A549 (cell line): ENCODE results near the gene FAM3C. TPM values are rescaled to one million over a fixed set of nuclear protein-coding genes. Genes with fewer than 3 reads are reported as not detected.

Source experiments
- ATAC-seq, 2 experiments: fragments of 200-7000 bp in 1 of 2; fragments of >200 bp in 1 of 2; cut with Nextera tagmentation in 1 of 2; cut with Tn5 transposase in 1 of 2; 3 replicates each; pipeline versions ENCODE4 v1.8.0 to v1.9.1; 2018 to 2020; ENCODE audit warnings: mild to moderate bottlenecking in 1 of 2, moderate library complexity in 1 of 2
- CTCF ChIA-PET: fragments of 300-600 bp; sonication (Branson Sonifier 250); formaldehyde crosslinking; extraction: SDS; loops from one replicate; lab custom pipeline; 2021; ENCODE audit warnings: antibody characterized with exemption, inconsistent platforms; lab: Yijun Ruan, JAX
- POLR2A ChIA-PET: fragments of 350-600 bp; formaldehyde crosslinking; extraction: SDS; loops from one replicate; lab custom pipeline; 2021; ENCODE audit warnings: antibody characterized with exemption, inconsistent platforms; lab: Yijun Ruan, JAX
- DNase-seq, 2 experiments: peaks; one replicate each; pipeline versions ENCODE4 v3.0.0 to v3.0.0-alpha.2; 2011 to 2016; ENCODE audit warnings: low read depth in 1 of 2, low spot score in 1 of 2
- FAIRE-seq: peaks from 2 replicates; lab custom pipeline; 2011; peaks lifted over from hg19 to GRCh38; lab: Jason Lieb, UNC
- H3K27ac ChIP-seq, 2 experiments: fragments of >200 bp; sonication (Bioruptor Twin); formaldehyde crosslinking; 3 replicates each; pipeline ENCODE4 v1.5.1; 2016 to 2017
- H3K4me1 ChIP-seq: fragments of >200 bp; sonication (Bioruptor Twin); formaldehyde crosslinking; 3 replicates; pipeline ENCODE4 v1.6.1; 2016
- H3K4me2 ChIP-seq: fragments of >200 bp; sonication (Bioruptor Twin); formaldehyde crosslinking; 3 replicates; pipeline ENCODE4 v1.6.1; 2016
- H3K4me3 ChIP-seq: fragments of >200 bp; sonication (Bioruptor Twin); formaldehyde crosslinking; 3 replicates; pipeline ENCODE4 v1.5.1; 2016
- H3K9me3 ChIP-seq: fragments of >200 bp; sonication (Bioruptor Twin); formaldehyde crosslinking; 3 replicates; pipeline ENCODE4 v1.6.1; 2016
- CBX8 ChIP-seq: fragments of 200-600 bp; sonication (generic); IDR thresholded peaks from 2 replicates; pipeline ENCODE4 v1.6.1; 2016
- CEBPB ChIP-seq, 2 experiments: fragments of >200 bp in 1 of 2; sonication (Bioruptor Twin) in 1 of 2; formaldehyde crosslinking in 1 of 2; IDR thresholded peaks; 2 replicates each; pipeline ENCODE4 v1.6.1; 2012 to 2016
- EP300 ChIP-seq, 2 experiments: fragments of >200 bp; sonication (Bioruptor Twin); formaldehyde crosslinking; IDR thresholded peaks; 2 replicates in 1 of 2; 3 replicates in 1 of 2; pipeline ENCODE4 v1.6.1; 2016 to 2017
- FOSB ChIP-seq: fragments of 250-450 bp; sonication (Bioruptor Pico); IDR thresholded peaks from 2 replicates; pipeline ENCODE4 v1.5.0; 2020; ENCODE audit warnings: mild to moderate bottlenecking, moderate library complexity
- FOSL2 ChIP-seq, 2 experiments: fragments of 450-650 bp in 1 of 2; fragments of >200 bp in 1 of 2; sonication (Bioruptor Twin) in 1 of 2; formaldehyde crosslinking; IDR thresholded peaks; 2 replicates each; pipeline versions ENCODE4 v1.5.0 to v1.6.1; 2016 to 2020; ENCODE audit warnings: mild to moderate bottlenecking in 1 of 2, moderate library complexity in 1 of 2
- GATA3 ChIP-seq: IDR thresholded peaks from 2 replicates; pipeline ENCODE4 v1.6.1; 2012; ENCODE audit warnings: borderline replicate concordance
- HOXB5 ChIP-seq: fragments of 250-450 bp; sonication (Bioruptor Pico); IDR thresholded peaks from 2 replicates; pipeline ENCODE4 v1.5.0; 2020; ENCODE audit warnings: mild to moderate bottlenecking, moderate library complexity
- NFE2L2 ChIP-seq: fragments of 150-350 bp; conservative IDR thresholded peaks from 2 replicates; pipeline ENCODE4 v1.6.1; 2014; ENCODE audit warnings: low read length
- NPAS2 ChIP-seq: fragments of 250-450 bp; sonication (Bioruptor Pico); IDR thresholded peaks from 2 replicates; pipeline ENCODE4 v1.8.0; 2022; ENCODE audit warnings: mild to moderate bottlenecking, moderate library complexity, borderline replicate concordance
- RNF2 ChIP-seq: fragments of 200-600 bp; sonication (generic); IDR thresholded peaks from 2 replicates; pipeline ENCODE4 v1.6.1; 2016; ENCODE audit warnings: low read depth, mild to moderate bottlenecking, antibody characterized with exemption, moderate library complexity, borderline replicate concordance
- TFCP2L1 ChIP-seq: fragments of 250-450 bp; sonication (Bioruptor Pico); IDR thresholded peaks from 2 replicates; pipeline ENCODE4 v1.5.0; 2021; ENCODE audit warnings: mild to moderate bottlenecking
- ZNF302 ChIP-seq: fragments of 250-450 bp; sonication (Bioruptor Pico); IDR thresholded peaks from 2 replicates; pipeline ENCODE4 v1.9.0; 2021; ENCODE audit warnings: inconsistent platforms, mild to moderate bottlenecking, moderate library complexity
- ZSCAN20 ChIP-seq: fragments of 250-450 bp; sonication (Bioruptor Pico); IDR thresholded peaks from 2 replicates; pipeline ENCODE4 v1.8.0; 2022; ENCODE audit warnings: mild to moderate bottlenecking, moderate library complexity
- WGBS: methylation state at CpG from one replicate; pipeline ENCODE4 v1.1.6; 2017; ENCODE audit errors: missing lambda C conversion rate; 5-methylcytosine and 5-hydroxymethylcytosine counted together
- polyA plus RNA-seq, 4 experiments: library from polyadenylated mRNA; depleted of rRNA in 3 of 4; stranded (reverse); fragments of >200 nt; fragmentation: RNase III in 1 of 4; extraction: RNeasy Plus Mini Kit Qiagen cat#74134 plus additional on column Dnase treatment in 1 of 4; gene quantifications; 2 replicates in 3 of 4; 3 replicates in 1 of 4; pipeline ENCODE4 v1.2.3, GENCODE V29; 2011 to 2017
- TF ChIP-seq, protein P1 (sequence below): fragments of 250-450 bp; sonication (Bioruptor Pico); IDR thresholded peaks from 2 replicates; pipeline ENCODE4 v1.5.0; 2020; ENCODE audit warnings: low read depth, mild to moderate bottlenecking, moderate library complexity
- TF ChIP-seq, protein P2 (sequence below): fragments of >200 bp; sonication (Bioruptor Twin); formaldehyde crosslinking; IDR thresholded peaks from 3 replicates; pipeline ENCODE4 v1.6.1; 2016
- TF ChIP-seq, protein P3 (sequence below): IDR thresholded peaks from 2 replicates; pipeline ENCODE4 v1.6.1; 2012; ENCODE audit warnings: low read depth, borderline replicate concordance
- TF ChIP-seq, protein P4 (sequence below): IDR thresholded peaks from 2 replicates; pipeline ENCODE4 v1.6.1; 2012
- TF ChIP-seq, protein P5 (sequence below): fragments of 200-600 bp; sonication (generic); IDR thresholded peaks from 2 replicates; pipeline ENCODE4 v1.6.1; 2016; ENCODE audit warnings: antibody characterized with exemption, mild to moderate bottlenecking, moderate library complexity

Gene FAM3C
- polyA plus RNA-seq, 2 of the 4 experiments (the other 2 are of a cell fraction): 29.4 to 46.4 TPM

DNA sequence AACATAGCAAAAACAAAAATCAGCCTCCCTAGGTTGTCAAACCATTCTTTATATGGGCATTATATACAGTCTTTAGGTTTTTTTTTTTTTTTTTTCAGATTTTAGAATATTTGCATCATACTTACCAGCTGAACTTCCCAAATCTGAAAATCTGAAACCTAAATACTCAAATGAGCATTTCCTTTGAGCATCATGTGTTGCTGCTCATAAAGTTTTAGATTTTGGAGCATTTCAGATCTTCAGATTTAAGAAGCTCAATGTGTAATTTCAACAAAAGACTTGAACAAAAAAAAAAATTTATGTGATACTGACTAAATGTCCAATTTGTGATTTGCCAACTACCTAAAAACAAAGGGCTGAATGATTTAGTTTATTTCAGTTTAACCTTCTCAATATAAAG lies 13.6 kb downstream of the FAM3C start:
- TF ChIP-seq, protein P1, sequence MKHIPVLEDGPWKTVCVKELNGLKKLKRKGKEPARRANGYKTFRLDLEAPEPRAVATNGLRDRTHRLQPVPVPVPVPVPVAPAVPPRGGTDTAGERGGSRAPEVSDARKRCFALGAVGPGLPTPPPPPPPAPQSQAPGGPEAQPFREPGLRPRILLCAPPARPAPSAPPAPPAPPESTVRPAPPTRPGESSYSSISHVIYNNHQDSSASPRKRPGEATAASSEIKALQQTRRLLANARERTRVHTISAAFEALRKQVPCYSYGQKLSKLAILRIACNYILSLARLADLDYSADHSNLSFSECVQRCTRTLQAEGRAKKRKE: no peak
- TF ChIP-seq, protein P2, sequence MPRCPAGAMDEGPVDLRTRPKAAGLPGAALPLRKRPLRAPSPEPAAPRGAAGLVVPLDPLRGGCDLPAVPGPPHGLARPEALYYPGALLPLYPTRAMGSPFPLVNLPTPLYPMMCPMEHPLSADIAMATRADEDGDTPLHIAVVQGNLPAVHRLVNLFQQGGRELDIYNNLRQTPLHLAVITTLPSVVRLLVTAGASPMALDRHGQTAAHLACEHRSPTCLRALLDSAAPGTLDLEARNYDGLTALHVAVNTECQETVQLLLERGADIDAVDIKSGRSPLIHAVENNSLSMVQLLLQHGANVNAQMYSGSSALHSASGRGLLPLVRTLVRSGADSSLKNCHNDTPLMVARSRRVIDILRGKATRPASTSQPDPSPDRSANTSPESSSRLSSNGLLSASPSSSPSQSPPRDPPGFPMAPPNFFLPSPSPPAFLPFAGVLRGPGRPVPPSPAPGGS: no peak
- TF ChIP-seq, protein P3, sequence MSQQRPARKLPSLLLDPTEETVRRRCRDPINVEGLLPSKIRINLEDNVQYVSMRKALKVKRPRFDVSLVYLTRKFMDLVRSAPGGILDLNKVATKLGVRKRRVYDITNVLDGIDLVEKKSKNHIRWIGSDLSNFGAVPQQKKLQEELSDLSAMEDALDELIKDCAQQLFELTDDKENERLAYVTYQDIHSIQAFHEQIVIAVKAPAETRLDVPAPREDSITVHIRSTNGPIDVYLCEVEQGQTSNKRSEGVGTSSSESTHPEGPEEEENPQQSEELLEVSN: no peak
- TF ChIP-seq, protein P4, sequence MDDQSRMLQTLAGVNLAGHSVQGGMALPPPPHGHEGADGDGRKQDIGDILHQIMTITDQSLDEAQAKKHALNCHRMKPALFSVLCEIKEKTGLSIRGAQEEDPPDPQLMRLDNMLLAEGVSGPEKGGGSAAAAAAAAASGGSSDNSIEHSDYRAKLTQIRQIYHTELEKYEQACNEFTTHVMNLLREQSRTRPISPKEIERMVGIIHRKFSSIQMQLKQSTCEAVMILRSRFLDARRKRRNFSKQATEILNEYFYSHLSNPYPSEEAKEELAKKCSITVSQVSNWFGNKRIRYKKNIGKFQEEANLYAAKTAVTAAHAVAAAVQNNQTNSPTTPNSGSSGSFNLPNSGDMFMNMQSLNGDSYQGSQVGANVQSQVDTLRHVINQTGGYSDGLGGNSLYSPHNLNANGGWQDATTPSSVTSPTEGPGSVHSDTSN: no peak
- TF ChIP-seq EP300 (IDR thresholded peaks at IDR 0.05) (no peak), NPAS2 (CRISPR knock-in tag) (no peak), RNF2 (no peak)
- TF ChIP-seq, all 56 proteins: peak for 0
- no peak for DNase-seq
- ATAC-seq: no peak
- Histone ChIP-seq H3K9me3 (no peaks in the 10 kb centered on the region), H3K4me1 (no peaks in the 10 kb centered on the region), H3K4me3 (no peak overlapping the region), H3K4me2 (no peak overlapping the region), H3K27ac (no peak overlapping the region)
- ChIA-PET POLR2A (interaction anchor here (1.0 kb wide), 1 partner anchor 14 kb away, joined by 4 read pairs; the partner anchor contains the start of gene FAM3C), CTCF (interaction anchor here (1.4 to 6.8 kb wide), 3 partner anchors 14 to 165 kb away, joined by 7 to 62 read pairs (median 9); partner anchors contain the start of gene FAM3C)
- no peak for FAIRE-seq

DNA sequence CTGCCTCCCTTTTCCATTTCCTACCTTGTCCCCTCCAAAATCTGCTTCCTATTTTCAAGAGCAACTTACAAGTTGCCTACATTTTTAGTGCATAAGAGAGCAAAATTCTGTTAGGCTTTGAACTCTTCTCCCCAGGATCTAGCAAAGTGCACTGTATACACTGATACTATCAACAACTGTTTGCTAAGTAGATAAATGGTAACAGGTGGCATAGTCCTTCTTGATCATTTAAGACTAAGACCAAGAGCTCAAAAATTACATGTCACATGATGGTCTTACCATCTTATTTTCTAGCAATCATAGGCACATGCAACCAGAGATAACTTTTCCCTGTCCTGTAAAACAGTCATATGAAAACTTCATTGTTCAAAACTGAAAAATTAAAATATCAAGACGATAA lies 16.2 kb downstream of the FAM3C start:
- ChIA-PET CTCF (interaction anchor here (0.9 to 2.7 kb wide), 5 partner anchors 9 to 167 kb away, joined by 3 to 20 read pairs (median 4); partner anchors contain the start of gene FAM3C), POLR2A (interaction anchor here (0.8 kb wide), 1 partner anchor 15 kb away, joined by 3 read pairs; no protein-coding TSS in a partner anchor)
- Histone ChIP-seq H3K4me2 (no peak overlapping the region), H3K4me1 (no peaks in the 10 kb centered on the region), H3K4me3 (no peak overlapping the region), H3K27ac (no peak overlapping the region), H3K9me3 (no peaks in the 10 kb centered on the region)
- TF ChIP-seq CBX8 (no peak), FOSL2 (IDR thresholded peaks at IDR 0.05) (no peak), FOSL2 (CRISPR knock-in tag; IDR thresholded peaks at IDR 0.05) (no peak), CEBPB (IDR thresholded peaks at IDR 0.05) (no peak)
- FAIRE-seq (no peak), DNase-seq (no peak), ATAC-seq (no peak)
- WGBS: 97% methylated on average over 1 of the region's 1 CpG

DNA sequence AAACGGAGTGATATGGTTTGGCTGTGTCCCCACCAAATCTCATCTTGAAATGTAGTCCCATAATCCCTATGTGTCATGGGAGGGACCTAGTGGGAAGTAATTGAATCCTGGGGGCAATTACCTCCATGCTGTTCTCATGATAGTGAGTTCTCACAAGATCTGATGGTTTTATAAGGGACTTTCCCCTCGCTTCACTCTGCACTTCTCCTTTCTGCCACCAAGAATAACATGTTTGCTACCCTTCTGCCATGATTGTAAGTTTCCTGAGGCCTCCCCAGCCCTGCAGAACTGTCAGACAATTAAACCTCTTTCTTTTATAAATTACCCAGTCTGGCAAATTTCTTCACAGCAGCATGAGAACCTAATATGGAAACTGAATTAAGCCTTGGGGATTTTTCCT lies 19.1 kb downstream of the FAM3C start:
- TF ChIP-seq ZNF302: no peak
- no peak for TF ChIP-seq GATA3
- no peak for TF ChIP-seq CBX8
- TF ChIP-seq TFCP2L1: no peak
- no peak for TF ChIP-seq ZSCAN20 (CRISPR knock-in tag)
- TF ChIP-seq, protein P3: no peak
- TF ChIP-seq RNF2: no peak
- no peak for TF ChIP-seq NFE2L2
- no peak for TF ChIP-seq FOSB (CRISPR knock-in tag)
- TF ChIP-seq, protein P5, sequence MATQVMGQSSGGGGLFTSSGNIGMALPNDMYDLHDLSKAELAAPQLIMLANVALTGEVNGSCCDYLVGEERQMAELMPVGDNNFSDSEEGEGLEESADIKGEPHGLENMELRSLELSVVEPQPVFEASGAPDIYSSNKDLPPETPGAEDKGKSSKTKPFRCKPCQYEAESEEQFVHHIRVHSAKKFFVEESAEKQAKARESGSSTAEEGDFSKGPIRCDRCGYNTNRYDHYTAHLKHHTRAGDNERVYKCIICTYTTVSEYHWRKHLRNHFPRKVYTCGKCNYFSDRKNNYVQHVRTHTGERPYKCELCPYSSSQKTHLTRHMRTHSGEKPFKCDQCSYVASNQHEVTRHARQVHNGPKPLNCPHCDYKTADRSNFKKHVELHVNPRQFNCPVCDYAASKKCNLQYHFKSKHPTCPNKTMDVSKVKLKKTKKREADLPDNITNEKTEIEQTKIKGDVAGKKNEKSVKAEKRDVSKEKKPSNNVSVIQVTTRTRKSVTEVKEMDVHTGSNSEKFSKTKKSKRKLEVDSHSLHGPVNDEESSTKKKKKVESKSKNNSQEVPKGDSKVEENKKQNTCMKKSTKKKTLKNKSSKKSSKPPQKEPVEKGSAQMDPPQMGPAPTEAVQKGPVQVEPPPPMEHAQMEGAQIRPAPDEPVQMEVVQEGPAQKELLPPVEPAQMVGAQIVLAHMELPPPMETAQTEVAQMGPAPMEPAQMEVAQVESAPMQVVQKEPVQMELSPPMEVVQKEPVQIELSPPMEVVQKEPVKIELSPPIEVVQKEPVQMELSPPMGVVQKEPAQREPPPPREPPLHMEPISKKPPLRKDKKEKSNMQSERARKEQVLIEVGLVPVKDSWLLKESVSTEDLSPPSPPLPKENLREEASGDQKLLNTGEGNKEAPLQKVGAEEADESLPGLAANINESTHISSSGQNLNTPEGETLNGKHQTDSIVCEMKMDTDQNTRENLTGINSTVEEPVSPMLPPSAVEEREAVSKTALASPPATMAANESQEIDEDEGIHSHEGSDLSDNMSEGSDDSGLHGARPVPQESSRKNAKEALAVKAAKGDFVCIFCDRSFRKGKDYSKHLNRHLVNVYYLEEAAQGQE: no peak
- TF ChIP-seq HOXB5 (CRISPR knock-in tag): no peak
- TF ChIP-seq, all 56 proteins: peak for 0
- Histone ChIP-seq H3K4me3 (no peak overlapping the region), H3K4me1 (no peaks in the 10 kb centered on the region), H3K4me2 (no peak overlapping the region), H3K27ac (no peak overlapping the region), H3K9me3 (no peaks in the 10 kb centered on the region)
- WGBS: 96% methylated on average over 2 of the region's 2 CpGs
- ChIA-PET CTCF (interaction anchor here (1.7 to 4.5 kb wide), 2 partner anchors 10 to 19 kb away, joined by 4 to 21 read pairs; partner anchors contain the start of gene FAM3C), POLR2A (no interaction called here)
- DNase-seq: no peak
- ATAC-seq: no peak
- FAIRE-seq: no peak
